ENCODE measurements around the gene MAGED2.
"Not testable (repeated sequence)": the region's sequence is repeated elsewhere in the genome, so short reads cannot be mapped to it uniquely, and the experiment has no call there.

The MAGED2 gene

DNA sequence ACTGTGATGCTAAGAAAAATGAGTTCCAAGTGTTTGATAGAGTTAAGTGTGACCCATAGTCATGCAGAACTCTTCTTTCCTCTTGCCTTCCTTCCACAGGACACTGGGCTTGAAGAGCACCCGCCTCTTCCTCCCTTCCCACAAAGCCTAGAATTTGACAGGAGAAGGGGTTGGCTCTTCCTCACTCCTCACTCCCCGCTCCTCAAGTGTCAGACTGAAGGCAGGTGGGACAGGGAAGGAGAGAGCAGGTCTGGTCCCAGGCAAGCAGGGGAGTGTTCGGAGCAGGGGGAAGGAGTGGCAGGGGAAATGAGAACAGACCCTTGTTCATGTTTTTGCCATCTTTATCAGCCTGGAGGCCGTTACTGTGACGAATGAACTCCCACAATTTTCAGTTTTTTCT is 10.7 kb downstream of the MAGED2 start:
- DNase-seq (ENCODE audit: low spot score) = no peak

DNA sequence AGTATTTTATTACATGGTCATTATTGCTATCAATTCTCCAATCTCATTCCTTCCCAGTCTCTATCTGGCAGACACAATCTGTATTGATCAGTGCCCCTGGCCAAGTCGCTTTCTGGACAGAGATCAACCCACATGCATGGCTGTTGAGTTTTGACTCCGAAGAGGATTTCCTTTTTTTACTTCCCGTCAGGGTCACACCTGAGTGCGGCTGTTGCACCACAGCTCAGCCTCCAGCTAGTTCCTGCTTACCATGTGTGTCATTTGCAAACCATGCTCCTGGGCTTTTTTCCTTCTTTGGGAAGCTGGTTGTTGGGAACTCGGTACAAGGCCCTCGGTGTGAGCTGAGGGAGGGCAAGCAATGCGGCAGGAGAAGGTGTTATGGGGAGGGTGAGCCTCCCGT is 11.7 kb downstream of the MAGED2 start:
- DNase-seq (ENCODE audit: low spot score) = no peak

DNA sequence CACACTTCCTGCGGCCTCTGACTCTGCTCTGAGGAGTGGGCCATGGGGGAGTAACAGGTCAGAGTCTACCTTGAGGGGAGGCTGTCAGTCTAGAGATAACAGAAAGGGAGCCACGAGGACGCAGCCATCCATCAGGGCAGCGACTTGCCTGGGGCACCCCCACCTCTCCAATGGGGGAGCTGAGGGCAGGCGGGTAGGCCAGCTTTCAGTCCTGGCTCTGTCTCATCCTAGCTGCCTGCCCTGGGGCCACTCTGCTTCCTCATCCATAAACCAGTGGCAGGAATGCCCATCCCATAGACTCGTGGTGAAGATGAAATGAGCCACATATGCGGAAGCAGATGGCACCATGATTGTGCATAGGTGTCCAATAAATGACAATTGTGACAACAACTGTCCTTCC is 13.2 kb downstream of the MAGED2 start:
- peak; percentile 18 for DNase-seq (ENCODE audit: low spot score)

DNA sequence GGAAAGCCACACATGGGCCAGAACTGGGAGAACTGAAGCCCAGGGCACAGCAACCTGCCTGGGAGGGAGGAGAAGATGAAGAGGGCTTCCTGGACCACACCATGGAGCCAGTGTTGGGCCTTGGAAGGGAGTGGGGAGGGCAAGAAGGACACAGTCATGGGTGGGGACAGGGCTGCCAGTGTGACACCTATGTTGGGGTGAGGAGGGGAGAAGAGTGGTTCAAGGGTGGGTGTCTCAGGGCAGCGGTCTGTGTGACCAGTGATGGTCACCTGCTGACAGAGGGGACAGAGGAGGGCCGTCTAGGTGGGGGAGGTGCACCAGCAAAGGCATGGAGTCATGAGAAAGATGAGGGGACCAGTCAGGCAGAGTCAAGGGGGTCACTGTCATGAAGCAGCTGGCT is 13.8 kb downstream of the MAGED2 start:
- DNase-seq (ENCODE audit: low spot score) = peak; percentile 18

DNA sequence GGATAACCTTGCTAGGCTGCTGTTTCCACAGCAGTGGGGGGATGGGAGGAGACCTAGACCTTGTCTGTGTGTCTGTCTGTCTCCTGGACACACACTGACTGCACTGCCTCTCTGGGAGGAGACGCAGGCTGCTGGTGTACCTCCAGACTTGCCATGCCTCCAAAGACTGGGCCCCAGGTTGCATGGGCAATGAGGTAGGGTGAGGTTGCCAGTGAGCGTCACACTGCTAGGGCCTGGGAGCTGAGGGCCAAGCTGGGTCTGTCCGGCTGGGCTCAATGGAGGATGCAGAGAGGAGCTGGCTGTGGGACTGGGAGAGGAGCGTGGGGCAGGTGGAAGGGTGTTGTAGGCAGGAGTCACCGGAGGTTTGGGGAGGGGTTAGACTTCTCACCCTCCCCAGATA is 16.6 kb downstream of the MAGED2 start:
- DNase-seq (ENCODE audit: low spot score) = peak; percentile 9

DNA sequence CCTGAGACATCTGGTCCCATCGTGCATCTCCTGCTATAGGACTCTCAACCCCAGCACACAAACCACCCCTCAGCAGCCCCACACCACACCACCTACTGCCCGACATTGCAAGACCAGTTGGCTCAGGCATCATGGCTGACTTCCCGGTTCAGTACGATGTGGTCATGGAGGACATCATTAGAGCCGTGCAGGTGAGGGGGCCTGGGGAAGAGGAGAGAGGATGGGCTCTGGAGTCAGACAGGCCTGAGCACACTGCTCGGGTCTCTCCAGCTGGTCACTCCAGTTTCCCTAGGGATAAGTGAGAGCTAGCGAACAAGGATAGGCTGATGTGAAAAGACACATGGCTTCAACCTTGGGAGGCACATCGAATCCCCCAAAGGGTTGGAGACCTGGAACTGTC is 17.2 kb downstream of the MAGED2 start:
- no peak for DNase-seq (ENCODE audit: low spot score)

DNA sequence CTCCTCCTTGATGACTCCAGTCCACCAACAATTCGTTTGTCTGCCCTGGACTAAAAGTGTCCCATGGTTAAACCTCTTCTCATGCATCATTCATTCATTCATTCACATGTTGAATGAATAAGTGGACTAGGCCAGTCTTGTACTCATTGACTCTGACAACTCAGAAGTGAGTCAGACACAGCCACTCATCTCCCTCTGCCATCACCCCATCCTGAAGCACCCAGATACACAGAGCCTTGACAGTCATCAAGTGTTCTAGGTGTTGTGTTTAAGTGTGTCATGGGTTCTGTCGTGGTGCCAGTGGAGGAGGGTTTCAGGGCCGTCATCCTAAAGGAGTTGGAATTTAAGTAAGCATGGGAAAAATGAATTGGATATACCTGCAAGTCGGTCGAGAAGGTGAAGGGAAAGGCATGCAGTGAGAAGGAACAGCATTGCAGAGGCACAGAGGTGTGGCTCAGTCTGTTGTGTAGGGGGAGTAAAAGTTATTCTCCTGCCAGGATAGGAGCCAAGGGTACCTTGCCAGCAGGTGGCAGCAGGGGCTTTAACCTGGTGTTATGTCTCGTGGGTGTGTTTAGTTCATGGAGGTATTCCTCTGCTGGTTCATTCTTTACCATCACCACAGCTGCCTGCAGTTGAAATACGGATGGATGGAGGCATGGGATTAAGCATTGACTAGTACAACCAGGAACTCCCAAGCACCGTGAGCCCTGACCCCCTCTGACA is 18.3 kb downstream of the MAGED2 start:
- no peak for DNase-seq (ENCODE audit: low spot score)

DNA sequence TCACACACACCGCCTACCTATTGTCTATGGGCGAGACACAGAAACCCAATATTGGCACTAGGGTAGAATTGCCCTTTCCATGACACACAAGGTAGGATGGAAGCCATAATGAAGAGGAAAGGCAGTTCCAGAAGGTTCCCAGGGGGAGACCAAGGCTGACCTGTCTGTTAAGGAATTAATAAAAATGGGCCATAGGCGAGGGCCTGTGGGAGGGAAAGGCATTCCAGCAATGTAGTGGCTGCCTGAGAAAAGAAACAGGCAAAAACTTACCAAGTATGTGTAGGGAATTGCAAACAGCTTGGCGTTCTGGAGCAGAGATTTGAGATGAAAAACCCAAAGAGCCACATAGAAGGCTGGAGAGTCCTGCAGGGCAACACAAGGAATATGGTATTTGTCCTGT is 19.1 kb downstream of the MAGED2 start:
- peak; percentile 23 for DNase-seq (ENCODE audit: low spot score)

DNA sequence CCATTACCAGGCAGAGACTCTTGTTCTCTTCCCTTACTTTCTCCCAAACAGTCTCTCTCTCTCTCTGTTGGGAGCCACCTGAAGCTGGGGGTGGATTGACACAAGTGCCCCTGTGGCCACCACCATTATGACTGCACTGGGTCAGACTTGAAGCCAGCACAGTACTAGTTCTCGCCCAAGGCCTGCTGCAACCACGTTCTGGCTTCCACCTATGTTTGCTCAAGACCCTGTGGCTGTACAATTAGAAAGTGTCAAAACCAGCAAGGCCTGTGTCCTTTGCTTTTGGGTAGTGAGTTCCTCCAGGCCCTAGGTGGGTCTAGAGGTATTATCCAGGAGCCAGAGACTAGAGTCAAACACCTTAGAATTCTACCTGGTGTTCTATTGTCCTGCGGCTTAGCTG is 31.0 kb downstream of the MAGED2 start:
- no peak for DNase-seq (ENCODE audit: low spot score)

DNA sequence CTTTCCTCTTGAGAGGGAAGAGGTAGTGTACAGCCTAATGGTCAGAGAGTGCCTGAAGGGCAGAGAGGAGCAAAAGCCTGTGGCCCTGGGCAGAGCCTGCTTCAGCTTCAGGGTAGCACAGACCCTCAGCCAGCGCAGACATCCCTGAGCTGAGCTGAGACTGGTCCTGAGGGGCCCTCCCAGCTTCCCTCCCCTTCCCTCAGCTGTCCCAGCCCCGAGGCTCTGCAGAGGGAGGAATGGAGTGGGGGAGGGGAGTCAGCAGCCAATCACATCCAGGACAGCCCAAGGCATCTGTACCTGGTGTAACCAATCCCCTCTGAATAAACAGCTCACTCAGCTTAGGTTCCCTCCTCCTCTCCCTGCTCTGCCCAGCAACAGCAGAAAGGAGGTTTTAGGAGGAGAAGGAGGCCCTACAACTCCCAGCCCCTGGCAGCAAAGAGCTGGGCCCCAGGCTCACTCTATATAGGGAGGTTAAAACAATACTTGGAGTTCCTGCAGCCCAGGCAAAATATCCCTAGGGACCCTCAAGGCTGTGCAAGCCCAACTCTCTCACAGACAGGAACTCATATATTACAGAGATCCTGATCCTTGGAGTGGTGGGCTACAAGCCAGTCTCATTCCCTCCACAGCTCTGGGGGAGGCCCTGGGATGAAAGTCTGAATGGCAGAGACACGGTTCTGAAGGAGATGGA is 33.8 kb downstream of the MAGED2 start:
- DNase-seq (ENCODE audit: low spot score) = not testable (repeated sequence)

DNA sequence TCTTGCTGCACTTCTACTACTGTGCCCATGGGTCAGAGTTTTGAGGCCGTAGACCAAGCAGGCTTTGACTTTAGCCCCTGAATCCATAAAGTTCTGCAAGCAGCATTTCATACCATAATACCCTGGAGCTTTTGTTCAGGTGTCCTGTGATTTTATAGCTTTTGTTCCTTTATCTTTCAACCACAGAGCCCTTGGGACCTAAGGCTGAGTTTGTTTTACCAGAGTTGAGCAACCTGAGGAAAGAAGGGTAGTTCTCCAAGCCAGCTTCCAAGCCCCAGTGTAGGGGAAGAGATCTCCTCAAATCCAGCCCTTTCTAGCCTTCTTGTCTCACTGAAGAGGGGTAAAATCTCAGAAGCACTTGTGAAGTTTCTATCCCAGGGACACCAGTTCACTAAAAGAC is 35.1 kb downstream of the MAGED2 start:
- no peak for DNase-seq (ENCODE audit: low spot score)

DNA sequence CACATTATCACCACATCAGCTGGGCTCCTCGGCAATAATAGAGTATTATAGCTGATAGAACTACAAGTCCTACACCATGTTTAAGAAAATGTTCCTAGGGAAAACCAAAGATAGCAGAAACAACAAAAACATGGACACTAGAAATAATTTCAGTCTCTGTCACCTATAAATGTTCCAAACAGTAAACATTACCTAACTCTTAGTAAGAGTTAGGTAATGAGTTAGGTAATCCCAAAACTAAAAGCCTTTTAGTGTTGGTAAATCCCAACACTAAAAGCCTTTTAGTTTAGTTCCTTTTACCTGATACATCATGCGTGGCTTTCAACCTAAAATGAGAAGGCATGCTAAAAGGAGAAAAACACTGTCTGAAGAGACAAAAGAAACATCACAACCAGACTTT is 35.5 kb downstream of the MAGED2 start:
- DNase-seq (ENCODE audit: low spot score) = no peak

DNA sequence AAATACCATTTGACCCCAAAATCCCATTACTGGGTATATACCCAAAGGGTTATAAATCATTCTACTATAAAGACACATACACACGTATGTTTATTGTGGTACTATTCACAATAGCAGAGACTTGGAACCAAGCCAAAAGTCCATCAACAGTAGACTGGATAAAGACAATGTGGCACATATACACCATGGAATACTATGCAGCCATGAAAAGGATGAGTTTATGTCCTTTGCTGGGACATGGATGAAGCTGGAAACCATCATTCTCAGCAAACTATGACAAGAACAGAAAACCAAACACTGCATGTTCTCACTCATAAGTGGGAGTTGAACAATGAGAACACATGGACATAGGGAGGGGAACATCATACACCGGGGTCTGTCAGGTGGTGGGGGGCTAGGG is 40.2 kb downstream of the MAGED2 start:
- DNase-seq (ENCODE audit: low spot score) = not testable (repeated sequence)

DNA sequence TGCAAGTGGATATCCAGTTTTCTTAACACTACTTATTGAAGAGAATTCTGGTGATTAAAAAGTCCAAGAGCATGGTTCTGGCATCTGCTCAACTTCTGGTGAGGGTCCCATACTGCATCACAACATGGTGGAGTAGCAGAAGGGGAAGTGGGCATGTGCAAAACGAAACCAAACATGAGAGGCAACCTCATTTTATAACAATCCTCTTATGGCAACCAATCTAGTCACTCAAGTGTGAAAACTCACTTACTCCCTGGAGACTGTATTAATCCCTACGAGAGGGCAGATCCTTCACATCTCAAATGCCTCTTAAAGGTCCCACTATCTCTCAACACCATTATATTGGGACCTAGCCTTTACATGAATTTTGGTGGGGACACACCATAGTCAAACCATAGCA is 57.7 kb downstream of the MAGED2 start:
- no peak for DNase-seq (ENCODE audit: low spot score)

Measured in left forelimb (tissue), 1 donor.